GM21367 (cell line): ENCODE results near the gene UCP2.

Experiments
- ATAC-seq: cut with Tn5 transposase; IDR thresholded peaks from one replicate; pipeline ENCODE4 v1.9.1; 2021; ENCODE audit not compliant: unreplicated experiment

The UCP2 gene

GRCh38 chr11:73972620-73973449, 9.8 kb downstream of the UCP2 start:
- ATAC-seq = no peak

GRCh38 chr11:73972187-73972586, 10.5 kb downstream of the UCP2 start:
- ATAC-seq = no peak

DNA sequence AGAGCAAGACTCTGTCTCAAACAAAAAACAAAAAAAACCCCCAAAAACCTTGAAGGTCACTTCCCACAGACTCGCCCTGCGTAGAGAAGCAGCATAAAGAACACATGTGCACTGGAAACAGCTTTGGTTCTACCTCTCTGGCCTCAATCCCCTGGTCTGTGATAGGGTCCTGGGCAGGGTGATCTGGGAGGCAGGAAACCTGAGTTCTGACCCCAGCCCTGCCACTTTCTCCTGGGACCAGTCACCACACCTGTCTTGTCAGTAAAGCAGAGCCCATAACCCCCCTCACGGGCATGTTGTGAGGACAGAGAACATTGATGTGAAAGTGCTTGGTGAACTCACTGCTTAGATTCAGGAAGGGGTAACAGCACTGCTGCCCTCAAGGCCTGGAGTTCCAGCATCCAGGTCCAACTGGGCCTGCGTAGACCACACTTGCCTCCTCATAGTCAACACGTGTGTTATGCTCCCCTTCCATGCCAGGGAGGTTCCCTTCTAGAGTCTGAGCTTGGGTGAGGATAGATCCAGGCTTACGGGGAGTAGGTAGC, 11.4 kb downstream of the UCP2 start:
- no peak for ATAC-seq

- ATAC-seq = no peak
Observed at GRCh38 chr11:73969991-73970800, 12.4 kb downstream of the UCP2 start.

GRCh38 chr11:73969091-73969490, 13.6 kb downstream of the UCP2 start:
- ATAC-seq = no peak

DNA sequence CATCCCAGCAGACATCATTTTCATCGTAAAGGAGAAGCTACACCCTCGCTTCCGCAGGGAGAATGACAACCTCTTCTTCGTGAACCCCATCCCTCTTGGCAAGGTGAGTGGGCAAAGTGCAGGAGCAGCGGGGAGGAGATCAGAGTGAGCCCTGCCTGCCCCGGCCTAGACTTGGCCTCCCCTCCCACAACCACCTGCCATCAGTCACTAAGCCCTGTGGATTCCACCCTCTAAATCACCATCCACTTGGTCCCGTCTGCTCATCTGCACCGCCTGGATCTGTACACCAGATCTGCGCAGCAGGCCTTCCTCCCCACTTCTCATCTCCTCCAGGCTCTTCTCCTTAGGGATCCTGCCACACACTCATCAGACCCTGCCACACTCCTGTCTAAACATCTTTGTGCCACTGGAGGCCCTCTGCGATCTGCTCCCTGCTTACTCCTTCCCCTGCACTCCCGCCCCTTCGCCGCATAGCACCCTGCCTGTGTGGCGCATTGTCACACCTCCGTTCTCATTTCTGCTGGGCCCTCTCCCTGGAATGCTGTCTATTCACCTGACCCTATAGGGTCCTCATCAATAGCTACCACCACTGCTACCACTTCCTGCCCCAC, 14.2 kb downstream of the UCP2 start:
- no peak for ATAC-seq

DNA sequence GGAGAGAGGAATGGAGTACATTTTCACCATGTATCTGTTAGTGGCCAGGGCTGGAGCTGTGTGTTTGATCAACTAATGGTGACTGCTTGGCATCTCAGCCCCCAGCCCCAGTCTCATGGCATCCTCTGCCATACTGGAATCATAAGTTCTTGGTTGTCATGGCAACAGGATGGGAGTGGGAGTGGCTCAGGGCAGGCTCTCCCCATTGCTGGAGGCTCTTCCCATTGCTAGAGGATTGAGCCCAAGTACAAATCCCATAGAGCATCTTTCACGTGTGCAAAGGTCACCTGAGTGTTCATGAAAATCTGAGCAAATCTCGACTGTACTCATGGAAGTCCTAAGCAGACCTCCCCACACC, 16.9 kb downstream of the UCP2 start:
- ATAC-seq = no peak

DNA sequence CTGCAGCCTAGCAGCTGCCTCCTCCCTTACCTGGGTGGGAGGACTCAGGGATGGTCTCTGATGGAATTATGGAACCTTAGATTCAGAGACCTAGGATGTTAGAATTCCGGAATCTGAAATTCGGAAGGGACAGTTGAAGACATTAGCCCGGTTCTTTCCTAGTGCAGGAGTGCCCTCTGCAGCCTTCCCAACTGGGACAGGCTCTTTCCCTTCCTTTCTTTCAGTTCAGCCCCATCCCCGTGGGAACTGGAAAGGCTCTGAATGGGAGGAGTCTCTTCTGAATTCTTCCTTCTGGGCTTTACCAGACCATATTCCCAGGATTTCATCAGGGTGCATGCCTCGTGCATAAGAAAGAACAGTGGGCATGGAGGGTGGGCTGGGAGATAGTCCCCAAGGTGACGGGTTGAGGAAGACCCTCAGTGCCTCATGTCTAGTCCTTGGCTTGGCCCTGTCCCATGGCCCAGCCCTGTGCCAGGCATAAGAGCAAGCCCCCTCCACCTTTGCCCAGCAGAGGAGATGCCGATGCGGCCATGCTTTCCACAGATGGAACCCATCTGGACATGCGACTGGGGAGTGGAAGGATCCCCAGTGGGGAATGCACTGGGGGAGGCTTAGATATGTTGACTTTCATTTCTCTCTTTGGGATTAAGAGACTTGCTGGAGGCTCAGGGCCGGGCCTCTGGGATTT, 17.4 kb downstream of the UCP2 start:
- no peak for ATAC-seq

DNA sequence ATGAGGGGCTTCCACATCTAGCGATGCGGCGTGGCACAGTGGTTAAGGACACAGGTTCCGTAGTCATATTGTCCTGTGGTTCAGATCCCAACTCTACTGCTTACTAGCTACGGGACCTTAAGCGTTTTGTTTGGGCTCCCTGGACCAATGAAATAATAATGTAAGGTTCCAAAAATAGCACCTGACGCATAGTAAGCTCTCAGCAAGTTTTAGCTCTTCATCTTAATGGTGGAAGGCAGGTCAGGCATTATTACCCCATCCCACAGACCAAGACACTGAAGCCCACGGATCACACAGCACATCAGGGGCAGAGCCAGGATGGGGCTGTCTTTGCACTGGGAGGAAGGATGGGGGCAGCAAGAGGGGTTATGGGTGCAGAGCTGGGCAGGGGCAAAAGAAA, 18.8 kb downstream of the UCP2 start:
- no peak for ATAC-seq

DNA sequence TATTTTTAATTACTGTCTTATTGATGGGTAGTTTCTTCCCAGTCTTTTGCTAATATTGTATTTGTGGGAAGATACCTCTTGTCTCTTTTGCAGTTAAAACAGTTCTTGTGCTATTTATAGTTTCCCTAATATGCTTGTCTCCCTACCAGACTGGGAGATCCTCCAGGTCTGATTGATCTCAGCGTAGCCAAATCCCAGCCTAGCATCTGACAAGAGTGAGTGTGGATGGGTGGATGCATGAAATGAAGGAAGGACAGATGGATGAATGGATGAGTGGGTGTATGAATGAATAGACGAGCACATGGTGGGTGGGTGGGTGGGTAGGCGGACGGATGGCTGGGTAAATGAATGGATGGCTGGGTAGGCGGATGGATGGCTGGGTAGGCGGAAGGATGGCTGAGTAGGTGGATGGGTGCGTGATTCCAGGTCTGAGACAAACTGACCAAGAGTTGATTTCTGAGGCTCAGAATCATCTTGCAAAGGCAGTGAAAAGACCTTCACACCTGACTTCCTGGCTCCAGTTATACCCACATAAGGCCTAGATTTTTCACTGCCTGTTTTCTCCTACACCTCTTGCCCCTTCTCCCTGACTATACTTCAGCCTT, 20.4 kb downstream of the UCP2 start:
- no peak for ATAC-seq

DNA sequence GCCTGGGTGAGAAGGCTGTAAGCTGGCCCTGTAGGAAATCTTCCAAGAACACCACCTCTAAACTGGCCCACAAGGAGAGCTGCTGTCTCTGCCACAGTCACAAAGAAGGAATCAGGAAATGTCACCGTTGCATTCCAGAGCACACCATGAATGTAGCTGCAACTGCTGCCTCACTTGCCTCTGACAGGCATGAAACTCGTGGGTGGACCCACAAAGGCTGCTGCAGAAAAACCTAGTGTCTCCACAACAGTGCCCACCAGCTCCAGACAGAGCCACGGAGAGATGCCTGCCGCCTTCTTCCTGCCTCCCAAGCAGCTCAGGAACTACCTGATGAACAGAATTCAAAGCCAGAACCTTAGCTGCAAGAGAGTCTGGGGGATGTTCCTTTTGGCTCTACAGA, 21.3 kb downstream of the UCP2 start:
- no peak for ATAC-seq

DNA sequence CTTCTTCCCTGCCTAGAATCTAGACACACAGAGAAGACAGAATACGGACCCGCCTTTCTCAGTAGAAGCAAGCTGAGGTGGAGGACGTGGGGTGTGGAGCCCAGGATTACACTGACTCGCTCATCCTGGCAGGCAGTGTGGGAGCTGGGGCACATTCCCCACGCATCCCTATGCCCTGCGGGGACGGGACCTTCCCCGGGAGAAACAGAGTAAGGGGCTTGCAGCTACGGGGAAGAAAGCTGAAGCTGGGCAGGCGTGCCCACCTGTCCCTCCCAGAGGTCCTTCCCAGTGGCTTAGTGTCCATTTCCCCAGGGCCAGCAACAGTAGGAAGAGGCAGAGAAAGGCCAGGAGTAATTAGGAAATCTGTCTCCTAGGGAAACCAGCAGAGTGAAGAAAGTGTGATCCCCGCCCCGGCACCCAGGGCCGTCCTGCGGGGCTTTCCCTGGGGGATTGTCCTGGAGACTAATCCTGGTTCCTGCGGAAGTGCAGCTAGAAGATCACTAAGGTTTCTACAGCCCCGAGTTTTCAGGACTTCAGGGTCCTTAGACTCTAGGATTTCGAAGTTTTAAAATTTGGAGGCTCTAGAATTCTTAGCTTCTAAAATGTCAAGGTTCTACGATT, 24.0 kb downstream of the UCP2 start:
- no peak for ATAC-seq

GRCh38 chr11:73957654-73958361, 24.8 kb downstream of the UCP2 start:
- ATAC-seq = no peak

DNA sequence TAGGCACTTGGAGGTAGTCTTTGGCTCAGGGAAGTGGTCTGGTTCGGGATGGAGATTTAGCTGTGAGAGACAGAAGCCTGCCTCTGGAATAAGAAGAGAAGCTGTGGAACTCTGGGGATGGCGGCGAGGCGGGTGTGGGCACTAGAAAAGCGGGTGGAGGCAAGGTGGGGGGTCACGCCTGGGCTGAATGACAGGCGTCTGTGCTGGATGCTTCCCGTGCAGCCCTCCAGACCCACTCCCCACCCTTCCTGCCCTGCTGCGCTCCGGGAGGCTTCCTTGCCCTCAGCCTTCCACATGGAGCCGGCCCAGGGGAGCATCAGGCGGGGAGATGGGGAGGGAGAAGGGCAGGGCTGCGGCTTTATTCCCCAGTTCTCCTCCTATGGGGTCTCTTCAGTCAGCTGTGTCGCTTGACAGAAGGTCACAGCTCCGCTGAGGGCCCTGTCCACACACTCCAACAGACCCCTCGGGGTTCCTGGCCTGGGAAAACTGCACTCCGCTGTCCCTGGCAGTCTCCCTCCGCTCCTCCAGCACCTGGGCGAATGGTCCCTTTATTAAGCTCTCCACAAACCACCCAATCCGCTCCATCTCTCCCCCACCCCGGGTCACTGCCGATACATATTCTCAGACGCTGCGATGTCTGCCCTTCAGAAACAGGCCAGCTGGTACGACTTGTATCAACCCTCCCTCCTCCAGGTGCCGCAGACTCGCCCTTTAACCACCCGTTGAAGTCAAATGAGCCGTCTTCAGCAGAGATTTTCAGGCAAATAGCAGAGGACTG, 25.6 kb downstream of the UCP2 start:
- no peak for ATAC-seq

GRCh38 chr11:73951797-73952196, 30.8 kb downstream of the UCP2 start:
- no peak for ATAC-seq

- ATAC-seq = no peak
Observed at GRCh38 chr11:73950869-73951710, 31.6 kb downstream of the UCP2 start, which contains the start of gene DNAJB13. Gene DNAJB13, plus strand, starts transcription at chr11:73951026. Its CDS starts 44 bp downstream, at chr11:73951070.

- no peak for ATAC-seq
Observed at GRCh38 chr11:73949912-73950311, 32.7 kb downstream of the UCP2 start.

GRCh38 chr11:73949246-73949645, 33.4 kb downstream of the UCP2 start:
- no peak for ATAC-seq
